CD14-positive monocyte (primary cell): ENCODE results near the gene QSOX2. TPM values are rescaled to one million over a fixed set of nuclear protein-coding genes. Genes with fewer than 3 reads are reported as not detected.

Experiments used
- DNase-seq, 3 donors: peaks; one replicate each; pipeline ENCODE4 v3.0.0-alpha.2; 2011 to 2022
- H2AFZ ChIP-seq: 2 replicates; pipeline ENCODE4 v1.6.0; 2012; ENCODE audit warnings: mild to moderate bottlenecking, low read depth, low read length, inconsistent platforms; ENCODE audit not compliant: insufficient read depth, poor library complexity, severe bottlenecking
- H3K27ac ChIP-seq, 2 donors: 1 replicate in 1 of 2; 2 replicates in 1 of 2; pipeline ENCODE4 v1.5.1; 2012 to 2013; ENCODE audit warnings: low read length in 2 of 2, control low read depth in 1 of 2, inconsistent platforms in 1 of 2, low read depth in 1 of 2, mild to moderate bottlenecking in 1 of 2
- H3K27me3 ChIP-seq, 2 donors: one replicate each; pipeline versions ENCODE4 v1.6.0 to v1.6.1; 2011 to 2013; ENCODE audit warnings: low read length in 2 of 2; ENCODE audit not compliant: control insufficient read depth in 2 of 2, insufficient read depth in 2 of 2
- H3K36me3 ChIP-seq, 2 donors: replicated peaks in 1 of 2; 1 replicate in 1 of 2; 2 replicates in 1 of 2; pipeline versions ENCODE4 v1.5.1 to v1.6.1; 2012 to 2013; ENCODE audit warnings: low read length in 2 of 2, control low read depth in 1 of 2, inconsistent platforms in 1 of 2, mild to moderate bottlenecking in 1 of 2; ENCODE audit not compliant: insufficient read depth in 2 of 2, control insufficient read depth in 1 of 2
- H3K4me1 ChIP-seq, 2 donors: 1 replicate in 1 of 2; 2 replicates in 1 of 2; pipeline versions ENCODE4 v1.5.1 to v1.6.1; 2012 to 2013; ENCODE audit warnings: low read length in 2 of 2, control low read depth in 1 of 2, inconsistent platforms in 1 of 2, mild to moderate bottlenecking in 1 of 2, moderate library complexity in 1 of 2; ENCODE audit not compliant: insufficient read depth in 2 of 2, control insufficient read depth in 1 of 2
- H3K4me2 ChIP-seq: replicated peaks from 2 replicates; pipeline ENCODE3; 2012; ENCODE audit warnings: low read length, moderate library complexity, mild to moderate bottlenecking; ENCODE audit not compliant: poor library complexity, severe bottlenecking; ENCODE audit errors: extremely low read depth
- H3K4me3 ChIP-seq, 3 experiments: fragments of 200-600 bp in 1 of 3; sonication (generic) in 1 of 3; replicated peaks in 1 of 3; 1 replicate in 2 of 3; 2 replicates in 1 of 3; pipeline ENCODE4 v1.5.1; 2011 to 2013; ENCODE audit warnings: low read length in 3 of 3, mild to moderate bottlenecking in 3 of 3, control low read depth in 2 of 3, low read depth in 2 of 3, inconsistent platforms in 1 of 3, moderate library complexity in 1 of 3
- H3K79me2 ChIP-seq: 2 replicates; pipeline ENCODE4 v1.6.0; 2012; ENCODE audit warnings: mild to moderate bottlenecking, control low read depth, inconsistent platforms, low read length, moderate library complexity; ENCODE audit not compliant: insufficient read depth
- H3K9ac ChIP-seq: 2 replicates; pipeline ENCODE4 v1.6.0; 2017; ENCODE audit warnings: low read length, mild to moderate bottlenecking; ENCODE audit not compliant: insufficient read depth, poor library complexity, severe bottlenecking
- H3K9me3 ChIP-seq, 2 donors: replicated peaks in 1 of 2; 1 replicate in 1 of 2; 2 replicates in 1 of 2; pipeline versions ENCODE4 v1.5.1 to v1.6.1; 2012 to 2013; ENCODE audit warnings: low read length in 2 of 2, control low read depth in 1 of 2; ENCODE audit not compliant: control insufficient read depth in 1 of 2, insufficient read depth in 1 of 2
- H4K20me1 ChIP-seq: 2 replicates; pipeline ENCODE4 v1.6.0; 2012; ENCODE audit warnings: mild to moderate bottlenecking, low read length, control low read depth, moderate library complexity; ENCODE audit not compliant: insufficient read depth
- H3K27ac Mint-ChIP-seq, 7 donors: one replicate each; pipeline ENCODE4 v1.8.0; 2020; ENCODE audit warnings: mild to moderate bottlenecking in 7 of 7, mixed read lengths in 7 of 7, moderate library complexity in 6 of 7, inconsistent platforms in 2 of 7
- H3K27me3 Mint-ChIP-seq, 3 donors: one replicate each; pipeline ENCODE4 v1.8.0; 2021 to 2022; ENCODE audit warnings: low read depth in 3 of 3, mild to moderate bottlenecking in 3 of 3, mixed read lengths in 3 of 3, moderate library complexity in 3 of 3, inconsistent platforms in 1 of 3
- H3K36me3 Mint-ChIP-seq, 2 donors: one replicate each; pipeline ENCODE4 v1.8.0; 2020; ENCODE audit warnings: mixed read lengths in 2 of 2, inconsistent platforms in 1 of 2, mild to moderate bottlenecking in 1 of 2
- H3K4me1 Mint-ChIP-seq: one replicate; pipeline ENCODE4 v1.8.0; 2020; ENCODE audit warnings: mild to moderate bottlenecking, mixed read lengths
- H3K4me3 Mint-ChIP-seq, 2 donors: one replicate each; pipeline ENCODE4 v1.8.0; 2020; ENCODE audit warnings: mild to moderate bottlenecking in 2 of 2, mixed read lengths in 2 of 2, moderate library complexity in 1 of 2
- H3K9me3 Mint-ChIP-seq, 7 donors: one replicate each; pipeline ENCODE4 v1.8.0; 2020 to 2022; ENCODE audit warnings: mixed read lengths in 7 of 7, mild to moderate bottlenecking in 6 of 7, moderate library complexity in 6 of 7, inconsistent platforms in 2 of 7
- WGBS: methylation state at CpG from one replicate; pipeline ENCODE4 v1.1.5; 2013; ENCODE audit warnings: missing lambda C conversion rate; ENCODE audit not compliant: insufficient coverage; 5-methylcytosine and 5-hydroxymethylcytosine counted together
- intact Hi-C, 2 donors: fragments of 100-400 bp; cut with micrococcal nuclease; formaldehyde crosslinking; loops; one replicate each; pipeline versions ENCODE4 v1.15.0 to v1.15.1; 2023
- polyA plus RNA-seq, 3 donors: library from polyadenylated mRNA; depleted of rRNA in 1 of 3; unstranded in 2 of 3; stranded (reverse) in 1 of 3; fragments of 300-500 nt in 2 of 3; fragments of >200 nt in 1 of 3; fragmentation: Illumina TruSeq in 2 of 3; gene quantifications; 1 replicate in 2 of 3; 2 replicates in 1 of 3; pipeline ENCODE4 v1.2.3, GENCODE V29; 2012 to 2021
- TF ChIP-seq, protein P1 (sequence below): fragments of 200-600 bp; IDR thresholded peaks from one replicate; pipeline ENCODE4 v1.8.0; 2022; ENCODE audit warnings: antibody characterized with exemption, mild to moderate bottlenecking

QSOX2 gene
- polyA plus RNA-seq, 3 donors: 0.03 to 8.4 (median 0.17) TPM

- Histone ChIP-seq H3K36me3 (peaks cover 19 to 38% of the 10 kb centered on the region in 2 donors), H2AFZ (no peak overlapping the region), H3K9ac (no peak overlapping the region), H3K27me3 (peaks cover 0 to 5% of the 10 kb centered on the region in 2 donors), H3K4me2 (no peak overlapping the region), H3K27ac (no peak overlapping the region), H3K79me2 (no peaks in the 10 kb centered on the region), H3K4me1 (no peaks in the 10 kb centered on the region), H4K20me1 (no peaks in the 10 kb centered on the region), H3K9me3 (peaks cover 0 to 10% of the 10 kb centered on the region in 2 donors), H3K4me3 (no peak overlapping the region)
- Mint-ChIP-seq H3K4me1 (peaks cover 6% of the 10 kb centered on the region), H3K27ac (no peak overlapping the region), H3K4me3 (no peak overlapping the region), H3K27me3 (peaks cover 2 to 12% (median 5%) of the 10 kb centered on the region in 3 donors), H3K9me3 (peaks cover 0 to 10% (median 3%) of the 10 kb centered on the region in 7 donors), H3K36me3 (peaks cover 52 to 53% of the 10 kb centered on the region in 2 donors)
- DNase-seq: no peak
- WGBS: 91% methylated on average over 11 of the region's 16 CpGs
- intact Hi-C loops: no loop called here
- TF ChIP-seq, protein P1, sequence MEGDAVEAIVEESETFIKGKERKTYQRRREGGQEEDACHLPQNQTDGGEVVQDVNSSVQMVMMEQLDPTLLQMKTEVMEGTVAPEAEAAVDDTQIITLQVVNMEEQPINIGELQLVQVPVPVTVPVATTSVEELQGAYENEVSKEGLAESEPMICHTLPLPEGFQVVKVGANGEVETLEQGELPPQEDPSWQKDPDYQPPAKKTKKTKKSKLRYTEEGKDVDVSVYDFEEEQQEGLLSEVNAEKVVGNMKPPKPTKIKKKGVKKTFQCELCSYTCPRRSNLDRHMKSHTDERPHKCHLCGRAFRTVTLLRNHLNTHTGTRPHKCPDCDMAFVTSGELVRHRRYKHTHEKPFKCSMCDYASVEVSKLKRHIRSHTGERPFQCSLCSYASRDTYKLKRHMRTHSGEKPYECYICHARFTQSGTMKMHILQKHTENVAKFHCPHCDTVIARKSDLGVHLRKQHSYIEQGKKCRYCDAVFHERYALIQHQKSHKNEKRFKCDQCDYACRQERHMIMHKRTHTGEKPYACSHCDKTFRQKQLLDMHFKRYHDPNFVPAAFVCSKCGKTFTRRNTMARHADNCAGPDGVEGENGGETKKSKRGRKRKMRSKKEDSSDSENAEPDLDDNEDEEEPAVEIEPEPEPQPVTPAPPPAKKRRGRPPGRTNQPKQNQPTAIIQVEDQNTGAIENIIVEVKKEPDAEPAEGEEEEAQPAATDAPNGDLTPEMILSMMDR: no peak
These were observed 35.3 kb downstream of the QSOX2 start for GRCh38 chr9:136210276-136210675.

- Histone ChIP-seq H3K9me3 (peaks cover 0 to 10% of the 10 kb centered on the region in 2 donors), H3K27ac (no peak overlapping the region), H3K4me2 (no peak overlapping the region), H3K4me1 (no peaks in the 10 kb centered on the region), H4K20me1 (no peaks in the 10 kb centered on the region), H3K79me2 (no peaks in the 10 kb centered on the region), H3K27me3 (peaks cover under 1 to 7% of the 10 kb centered on the region in 2 donors), H3K4me3 (no peak overlapping the region), H2AFZ (no peak overlapping the region), H3K9ac (no peak overlapping the region), H3K36me3 (peaks cover 15 to 33% of the 10 kb centered on the region in 2 donors)
- Mint-ChIP-seq H3K9me3 (peaks cover 0 to 10% (median 3%) of the 10 kb centered on the region in 7 donors), H3K4me1 (peaks cover 6% of the 10 kb centered on the region), H3K36me3 (peaks cover 47 to 48% of the 10 kb centered on the region in 2 donors), H3K27me3 (peaks cover 5 to 16% (median 6%) of the 10 kb centered on the region in 3 donors), H3K27ac (no peak overlapping the region), H3K4me3 (no peak overlapping the region)
- WGBS: 93% methylated on average over 17 of the region's 17 CpGs
- TF ChIP-seq, protein P1: no peak
- intact Hi-C loops: no loop called here
- DNase-seq: no peak
These were observed 35.8 kb downstream of the QSOX2 start for GRCh38 chr9:136209786-136210185.
